HG02870 (cell line): ENCODE results near the gene OR10AG1.

Experiments
- ATAC-seq: cut with Tn5 transposase; IDR thresholded peaks from one replicate; pipeline ENCODE4 v1.9.1; 2021; ENCODE audit warnings: mild to moderate bottlenecking, moderate library complexity; ENCODE audit not compliant: unreplicated experiment

The OR10AG1 gene, protein sequence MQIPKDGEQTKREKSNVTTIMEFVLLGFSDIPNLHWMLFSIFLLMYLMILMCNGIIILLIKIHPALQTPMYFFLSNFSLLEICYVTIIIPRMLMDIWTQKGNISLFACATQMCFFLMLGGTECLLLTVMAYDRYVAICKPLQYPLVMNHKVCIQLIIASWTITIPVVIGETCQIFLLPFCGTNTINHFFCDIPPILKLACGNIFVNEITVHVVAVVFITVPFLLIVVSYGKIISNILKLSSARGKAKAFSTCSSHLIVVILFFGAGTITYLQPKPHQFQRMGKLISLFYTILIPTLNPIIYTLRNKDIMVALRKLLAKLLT

DNA sequence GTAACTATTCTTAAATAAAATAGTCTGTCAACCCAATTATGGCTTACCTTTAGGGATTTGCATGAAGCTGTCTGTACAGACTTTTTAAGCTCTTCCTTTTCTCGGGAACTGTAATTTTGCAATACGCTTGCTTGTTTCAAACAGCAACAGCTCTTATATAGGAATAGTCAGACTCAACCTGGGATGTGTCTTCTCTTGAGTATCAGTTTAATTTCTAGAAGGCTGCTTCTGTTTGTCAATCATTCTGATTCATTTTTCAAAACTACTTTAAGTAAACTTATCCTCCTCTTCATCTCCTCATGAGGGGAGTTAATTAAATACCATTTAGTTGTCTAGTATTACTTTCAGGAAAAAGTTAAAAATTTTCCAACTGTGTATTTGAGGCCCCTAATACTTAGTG is at the start of gene OR10AG1:
Gene OR10AG1 (minus strand): TSS at position 101 of the 400 bp plus-strand sequence. CDS start 38 bp downstream, at position 63.
- no peak for ATAC-seq

DNA sequence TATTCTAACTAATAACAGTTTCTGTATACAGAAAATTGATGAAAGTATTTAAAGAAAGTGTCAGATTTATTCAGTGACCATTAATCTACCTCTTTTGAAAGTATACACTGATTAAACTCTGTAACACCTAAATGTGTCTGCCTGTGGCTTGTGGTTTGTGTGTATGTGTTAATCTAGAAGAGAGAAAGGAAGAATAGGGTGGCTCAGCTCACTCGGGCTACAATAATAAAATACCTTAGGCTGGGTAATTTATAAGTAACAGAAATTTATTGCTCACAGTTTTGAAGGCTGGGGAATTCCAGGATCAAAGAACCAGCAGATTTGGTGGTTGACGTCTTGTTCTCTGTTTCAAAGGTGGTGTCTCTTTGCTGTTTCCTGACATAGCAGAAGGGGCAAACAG is 44.1 kb upstream of the OR10AG1 start:
- ATAC-seq = no peak

DNA sequence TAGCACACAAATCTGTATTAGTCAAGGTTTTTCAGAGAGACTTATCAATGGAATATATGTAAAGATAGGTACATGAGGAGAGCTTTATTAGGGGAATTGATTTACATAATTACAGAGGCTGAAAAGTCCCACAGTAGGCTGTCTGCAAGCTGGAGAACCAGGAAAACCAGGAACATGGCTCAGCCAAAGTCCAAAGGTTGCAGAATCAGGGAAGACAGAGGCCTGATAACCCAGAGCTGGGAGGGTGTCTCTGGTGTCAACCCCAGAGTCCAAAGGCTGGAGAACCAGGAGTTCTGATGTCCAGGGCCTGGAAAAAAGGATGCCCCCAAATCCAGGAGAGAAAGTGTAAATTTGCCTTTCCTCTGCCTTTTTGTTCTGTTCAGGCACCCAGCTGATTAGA is 41.0 kb upstream of the OR10AG1 start:
- no peak for ATAC-seq

DNA sequence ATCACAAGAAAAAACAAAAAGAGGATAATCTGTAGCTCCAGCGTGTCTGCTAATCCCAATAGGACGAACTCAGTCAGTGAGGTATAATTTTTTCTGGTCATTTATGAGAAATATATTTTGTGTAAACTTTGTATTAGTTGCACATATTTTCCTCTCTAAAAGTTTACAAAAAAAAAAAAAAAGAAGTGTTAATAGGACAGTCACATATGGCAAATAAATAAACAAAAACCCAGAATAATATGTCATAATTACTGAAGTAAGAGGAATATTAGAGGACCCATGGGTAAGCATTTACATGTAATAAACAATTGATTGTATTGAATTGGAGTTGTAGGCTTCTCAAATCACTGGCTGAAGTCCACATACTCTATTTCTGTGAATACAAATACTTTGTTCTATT is 24.8 kb upstream of the OR10AG1 start, which contains the start of gene OR5F1:
Gene OR5F1 (minus strand): TSS at position 101 of the 400 bp plus-strand sequence. CDS start 0 bp downstream, at position 101.
- no peak for ATAC-seq

DNA sequence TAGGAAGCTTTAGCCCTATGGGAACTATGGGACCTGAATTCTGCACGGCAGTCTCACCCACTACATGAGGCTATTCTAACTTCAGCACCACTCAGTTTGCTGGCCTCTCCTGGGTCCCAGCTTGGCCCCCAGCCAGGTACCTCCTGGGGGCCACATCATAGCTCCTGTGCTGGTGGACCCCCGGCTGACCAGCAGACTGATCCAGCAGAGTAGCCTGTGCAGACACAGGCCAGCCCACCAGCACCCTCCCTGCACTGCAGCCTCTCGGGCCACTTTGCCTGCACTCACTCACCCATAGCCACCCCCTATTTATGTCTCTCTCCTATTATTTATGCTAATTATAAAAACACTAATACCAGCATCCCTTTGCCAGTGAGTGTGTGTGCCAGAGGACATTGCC is 1.2 kb upstream of the OR10AG1 start:
- ATAC-seq = no peak

DNA sequence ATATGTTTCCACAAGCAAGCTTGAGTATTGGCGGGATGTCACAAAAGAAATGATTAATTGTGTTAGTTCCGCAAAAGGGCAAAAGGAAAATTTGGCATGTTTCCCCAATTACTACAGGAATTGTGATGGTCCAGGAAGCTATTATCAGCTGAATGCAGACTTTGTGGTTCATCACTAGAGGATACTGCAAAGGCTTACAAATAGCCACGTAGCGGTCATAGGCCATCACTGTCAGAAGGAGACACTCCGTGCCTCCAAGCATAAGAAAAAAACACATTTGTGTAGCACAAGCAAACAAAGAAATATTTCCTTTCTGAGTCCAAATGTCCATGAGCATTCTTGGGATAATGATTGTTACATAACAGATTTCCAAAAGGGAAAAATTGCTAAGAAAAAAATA is 1.8 kb downstream of the OR10AG1 start:
- no peak for ATAC-seq

DNA sequence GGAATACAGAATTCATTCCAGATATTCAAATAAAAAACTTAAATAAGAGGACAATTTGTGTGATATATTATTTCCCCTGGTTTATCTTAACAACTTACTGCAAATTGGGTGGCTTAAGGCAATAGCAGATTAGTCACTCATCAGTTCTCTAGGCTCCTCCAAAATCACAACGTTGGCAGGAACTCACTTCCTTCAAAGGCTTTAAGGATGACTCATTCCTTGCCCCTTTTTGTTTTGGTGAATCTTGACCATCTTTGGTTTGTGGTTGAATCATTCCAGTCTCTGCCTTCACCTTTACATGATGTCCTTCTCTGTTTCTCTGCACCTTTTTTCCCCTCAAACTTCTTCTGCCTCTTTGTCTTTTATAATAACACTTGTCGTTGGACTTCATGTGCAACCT is 3.4 kb downstream of the OR10AG1 start:
- ATAC-seq = no peak

DNA sequence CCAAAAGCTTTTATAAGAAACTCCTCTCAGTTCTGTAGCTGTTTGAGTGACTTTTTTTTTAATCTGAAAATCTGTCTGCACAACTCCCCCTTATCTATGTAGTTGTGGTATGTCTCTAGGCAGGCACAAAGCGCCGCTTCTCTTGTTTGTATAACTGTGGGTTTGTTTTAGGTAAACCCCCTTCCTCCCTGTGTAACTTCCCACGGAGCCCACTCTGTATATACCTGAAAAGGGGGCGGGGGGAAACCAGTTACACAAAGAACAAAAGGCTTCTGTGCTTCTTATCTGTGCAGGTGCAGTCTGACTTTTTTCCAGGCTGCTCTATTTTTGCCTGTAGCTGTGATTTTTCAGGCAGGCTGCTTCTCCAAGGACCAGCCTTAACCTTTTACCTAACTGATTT is 13.2 kb downstream of the OR10AG1 start:
- ATAC-seq = no peak

DNA sequence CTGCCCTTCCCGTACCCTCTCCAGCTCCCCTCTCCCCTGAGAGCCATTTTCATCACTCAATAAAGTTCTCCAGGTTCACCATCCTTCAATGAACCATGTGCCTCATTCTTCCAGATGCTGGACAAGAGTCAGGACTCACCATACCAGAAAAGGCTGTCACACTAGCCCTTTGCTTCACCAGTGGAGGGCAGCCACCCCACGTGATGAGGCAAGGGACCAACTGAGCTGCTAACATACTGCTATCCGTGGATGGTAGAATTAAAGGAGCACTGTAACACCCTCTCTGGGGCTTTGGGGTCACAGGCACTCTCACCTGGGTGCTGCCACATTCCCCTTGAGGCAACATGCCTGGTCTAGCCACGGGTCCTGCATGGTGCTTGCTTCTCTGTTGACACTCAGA is 20.4 kb downstream of the OR10AG1 start:
- ATAC-seq = no peak

DNA sequence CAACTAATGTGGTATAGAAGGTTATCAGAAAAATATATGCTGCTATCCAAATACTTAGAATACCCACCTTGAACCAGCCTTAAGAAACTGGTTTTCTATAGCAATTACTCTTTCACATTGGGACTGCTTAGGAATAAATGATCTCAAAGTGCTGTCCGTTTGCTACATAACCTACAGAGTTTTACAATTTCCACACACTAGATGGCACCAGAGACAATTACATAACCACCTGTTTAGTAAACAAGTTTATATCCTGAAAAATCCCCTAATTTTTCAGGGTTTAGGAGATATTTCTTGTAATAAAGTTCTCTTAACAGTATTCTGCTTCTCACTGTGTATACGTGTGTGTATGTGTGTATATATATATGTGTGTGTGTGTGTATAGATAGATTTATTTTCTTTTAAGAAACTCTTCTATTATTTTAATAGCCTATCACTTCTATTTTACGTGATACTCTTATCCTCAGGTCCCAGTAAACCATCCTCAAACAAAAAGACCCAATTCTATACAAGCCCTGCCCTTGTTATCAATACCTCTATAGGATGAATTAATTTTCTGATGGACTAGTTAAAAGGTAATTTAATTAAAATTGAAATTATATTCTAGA is 26.9 kb downstream of the OR10AG1 start:
- peak; percentile 47 for ATAC-seq

DNA sequence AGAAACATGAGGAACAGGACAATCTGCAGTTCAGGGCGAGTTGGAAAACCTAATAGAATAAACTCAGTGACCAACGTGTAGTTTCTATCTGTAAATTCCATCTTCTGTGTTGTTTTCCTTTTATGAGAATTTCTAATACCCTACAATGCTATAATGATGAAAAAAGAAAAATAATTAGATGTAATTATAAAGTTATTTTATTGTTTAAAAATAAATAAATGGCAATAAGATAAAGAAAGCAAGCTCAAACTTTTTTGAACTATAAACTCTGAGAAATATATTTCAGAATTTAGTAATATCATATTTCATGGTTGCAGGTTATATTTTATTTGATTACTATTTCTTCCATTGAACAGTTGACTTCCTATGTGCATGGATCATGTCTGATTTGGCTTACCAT is 33.4 kb downstream of the OR10AG1 start, which contains the start of gene OR5I1:
Gene OR5I1 (minus strand): TSS at position 101 of the 400 bp plus-strand sequence. CDS start 0 bp downstream, at position 101.
- ATAC-seq = no peak

DNA sequence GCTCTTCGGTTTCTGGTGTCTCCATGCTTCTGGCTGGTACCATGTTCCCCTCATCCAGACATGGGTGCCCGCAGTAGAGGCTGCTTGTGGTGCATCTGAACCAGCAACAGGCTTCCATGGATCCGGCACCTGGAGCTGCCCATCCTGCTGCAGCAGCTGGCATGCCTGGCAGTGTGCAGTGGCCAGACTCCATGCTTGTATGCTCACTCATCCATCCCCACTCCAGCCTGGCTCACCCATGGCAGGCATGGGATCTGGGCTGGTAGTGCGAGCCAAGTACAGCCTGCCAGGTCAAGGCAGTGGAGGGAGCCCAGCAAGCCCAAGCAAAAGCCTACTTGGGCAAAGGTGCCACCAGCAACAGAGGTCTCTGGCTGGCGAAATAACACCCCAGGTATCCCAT is 49.2 kb downstream of the OR10AG1 start:
- no peak for ATAC-seq
